HG03280 (cell line): Measurements from ENCODE around the gene KCNAB2.

Experiments used
- ATAC-seq: cut with Tn5 transposase; IDR thresholded peaks from one replicate; pipeline ENCODE4 v1.9.1; 2021; ENCODE audit warnings: mild to moderate bottlenecking, moderate library complexity; ENCODE audit not compliant: unreplicated experiment

The KCNAB2 gene

DNA sequence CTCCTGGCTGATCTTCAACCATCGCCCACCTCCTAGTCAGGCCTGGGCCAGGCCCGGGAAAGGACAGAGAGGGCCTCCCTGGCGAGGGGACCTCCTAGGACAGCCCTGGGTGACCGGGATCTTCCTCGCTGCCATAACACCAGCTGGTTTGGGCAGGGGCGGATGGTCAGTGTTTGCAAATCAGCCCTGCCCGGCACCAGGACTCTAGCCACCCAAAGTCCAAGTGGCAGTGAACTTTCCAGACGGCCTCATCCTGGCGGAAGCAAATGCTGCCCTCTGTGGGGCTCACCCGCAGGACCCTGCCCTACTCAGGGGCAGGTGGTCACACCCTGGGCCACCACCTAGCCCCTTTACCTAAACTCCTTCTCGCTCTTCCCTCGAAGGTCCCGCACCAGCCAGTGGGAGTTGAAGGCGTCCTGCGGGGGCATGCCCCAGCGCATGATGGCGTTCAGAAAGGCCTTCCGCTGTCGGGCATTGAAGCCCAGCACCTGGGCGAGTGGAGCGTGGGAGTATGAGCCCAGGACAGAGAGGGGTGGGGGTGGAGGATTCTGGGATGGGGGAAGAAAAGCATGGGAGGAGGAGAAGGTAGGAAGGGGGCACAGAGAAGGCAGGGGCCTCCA is 79.2 kb downstream of the KCNAB2 start:
- ATAC-seq, result no peak

DNA sequence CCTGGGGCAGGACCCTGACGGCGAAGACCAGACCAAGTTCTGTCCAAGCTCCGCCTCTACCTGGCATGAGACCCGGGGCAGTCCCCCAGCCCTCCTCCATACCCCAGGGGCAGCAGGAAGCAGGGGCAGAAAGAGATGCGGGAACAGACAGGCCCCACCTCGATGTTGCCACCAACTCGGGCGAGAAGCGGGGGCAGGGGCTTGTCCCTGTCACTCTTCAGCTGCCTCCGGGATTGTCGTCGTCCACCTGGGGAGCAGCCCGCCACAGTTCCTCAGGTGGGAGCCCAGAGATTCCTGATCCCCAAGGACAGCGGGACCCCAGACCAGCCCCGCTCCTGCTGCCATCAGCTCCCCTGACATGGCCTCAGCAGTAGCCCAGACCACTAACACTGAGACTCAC is 79.7 kb downstream of the KCNAB2 start:
- ATAC-seq, result no peak

DNA sequence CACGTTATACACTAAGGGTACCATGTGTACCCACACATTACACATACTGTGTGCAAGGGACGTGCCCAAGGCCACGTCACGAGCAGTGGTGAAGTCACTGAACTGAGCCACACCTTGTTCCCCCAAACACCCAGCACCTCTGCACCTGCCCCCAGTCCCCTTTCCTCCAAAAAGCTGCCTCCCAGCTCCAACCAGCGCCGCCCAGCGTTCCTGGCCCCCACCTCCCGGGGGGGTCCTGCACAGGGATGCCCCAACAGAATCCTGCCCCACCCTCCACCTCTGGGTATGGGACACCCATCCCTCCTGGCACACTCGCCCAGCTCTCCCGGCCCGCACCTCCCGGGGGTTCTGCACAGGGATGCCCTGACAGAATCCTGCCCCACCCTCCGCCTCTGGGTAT is 80.3 kb downstream of the KCNAB2 start:
- ATAC-seq, result no peak

DNA sequence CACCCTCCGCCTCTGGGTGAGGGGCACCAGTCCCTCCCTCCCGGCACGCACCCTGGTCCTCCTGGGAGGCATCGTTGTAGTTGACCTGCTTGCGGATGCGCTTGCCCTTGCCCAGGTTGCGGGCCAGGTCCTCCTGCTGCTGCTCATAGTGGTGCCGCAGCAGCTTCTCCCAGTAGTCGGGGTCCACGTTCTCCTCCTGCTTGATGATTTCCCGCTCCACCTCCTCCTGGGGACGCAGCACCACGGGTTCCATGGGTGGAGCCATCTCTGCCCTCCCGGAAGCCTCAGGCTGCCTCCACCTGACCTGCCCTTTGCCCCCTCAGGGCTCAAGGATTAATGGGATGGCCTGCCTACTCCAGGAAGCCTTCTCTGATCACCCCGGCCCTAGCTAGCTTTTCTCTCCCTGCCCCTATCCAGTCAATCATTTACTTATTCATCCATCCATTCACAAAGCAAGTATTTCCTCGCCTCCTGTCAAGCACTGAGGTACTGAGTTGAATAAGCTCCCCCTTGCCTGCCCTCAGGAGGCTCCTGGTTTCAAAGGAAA is 80.9 kb downstream of the KCNAB2 start:
- ATAC-seq, result no peak

DNA sequence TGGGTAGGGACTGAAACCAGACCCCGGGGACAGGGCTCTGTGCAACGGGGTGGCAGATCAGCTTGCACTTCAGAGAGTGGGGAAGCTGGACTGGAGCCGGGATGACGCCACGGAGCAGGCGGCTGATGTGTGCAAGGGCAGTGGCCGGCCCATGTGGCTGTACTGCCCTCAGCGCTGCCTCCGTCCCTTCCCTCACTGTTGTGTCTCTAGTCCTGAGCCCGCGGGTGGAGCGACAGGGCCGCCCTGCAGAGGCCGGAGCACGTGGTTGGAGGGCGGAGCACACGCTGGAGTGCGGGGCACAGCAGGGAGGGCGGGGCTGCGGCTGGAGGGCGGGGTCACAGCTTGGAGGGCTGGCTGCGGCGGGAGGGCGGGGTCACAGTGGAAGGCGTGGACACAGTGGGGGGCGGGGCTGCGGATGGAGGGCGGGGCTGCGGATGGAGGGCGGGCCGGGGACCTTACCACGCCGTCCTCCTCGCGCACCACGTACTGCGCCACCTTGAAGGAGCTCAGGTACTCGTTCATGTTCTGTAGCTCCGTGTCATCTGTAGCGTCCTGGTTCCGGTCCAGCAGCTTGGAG is 82.0 kb downstream of the KCNAB2 start:
- no peak for ATAC-seq

DNA sequence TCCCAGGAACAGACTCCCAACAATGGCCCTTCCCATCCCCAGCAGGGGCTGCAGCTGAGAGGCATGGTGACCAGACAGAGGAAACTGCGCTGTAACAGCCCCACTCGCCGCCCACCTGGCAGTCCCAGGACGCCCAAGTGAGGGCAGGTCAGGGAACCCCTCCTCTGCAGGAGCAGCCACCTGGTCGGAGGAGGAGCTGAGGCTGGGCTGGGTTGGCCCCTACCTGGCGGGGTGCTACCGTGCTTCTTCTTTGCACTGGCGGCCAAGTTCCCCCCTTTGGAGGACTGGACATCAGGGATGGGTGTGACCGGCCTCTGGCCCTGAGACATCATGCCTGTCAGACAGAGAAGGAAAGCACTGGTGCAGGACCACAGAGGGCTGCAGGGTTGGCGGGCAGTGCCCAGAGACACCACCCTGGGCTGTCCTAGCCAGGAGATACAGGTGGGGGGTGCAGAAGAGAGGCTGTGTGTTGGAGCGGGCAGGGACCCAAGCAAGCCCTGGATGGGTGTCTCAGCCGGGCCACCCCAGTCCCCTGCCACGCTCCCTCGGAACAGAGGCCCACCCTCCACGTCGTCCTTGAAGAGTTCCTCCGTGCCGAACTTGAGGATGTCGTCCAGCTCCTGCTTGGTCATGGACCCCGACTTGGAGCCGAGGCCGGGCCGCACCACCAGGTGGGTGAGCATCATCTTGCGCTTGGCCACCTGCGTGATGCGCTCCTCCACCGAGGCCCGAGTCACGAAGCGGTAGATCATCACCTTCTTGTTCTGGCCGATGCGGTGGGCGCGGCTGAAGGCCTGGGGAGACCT is 82.8 kb downstream of the KCNAB2 start:
- no peak for ATAC-seq

DNA sequence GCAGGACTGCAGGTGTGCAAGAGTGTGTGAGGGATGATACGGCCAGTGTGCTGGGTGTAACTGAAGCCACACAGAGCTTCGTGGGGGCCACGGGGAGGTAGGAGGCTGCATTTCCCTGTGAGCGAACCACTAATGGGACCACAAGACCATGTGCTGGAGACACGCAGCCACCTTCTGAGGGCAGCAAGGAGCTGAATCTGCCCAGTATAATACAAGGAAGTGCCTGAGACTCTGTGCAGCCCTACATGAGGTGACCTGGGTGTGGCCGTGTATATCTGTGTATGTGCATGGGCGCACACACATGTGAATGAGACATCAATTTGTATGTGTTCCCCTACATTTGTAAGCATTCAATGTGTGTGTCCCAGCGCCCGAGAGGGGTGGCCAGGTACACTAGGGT is 83.6 kb downstream of the KCNAB2 start:
- no peak for ATAC-seq

DNA sequence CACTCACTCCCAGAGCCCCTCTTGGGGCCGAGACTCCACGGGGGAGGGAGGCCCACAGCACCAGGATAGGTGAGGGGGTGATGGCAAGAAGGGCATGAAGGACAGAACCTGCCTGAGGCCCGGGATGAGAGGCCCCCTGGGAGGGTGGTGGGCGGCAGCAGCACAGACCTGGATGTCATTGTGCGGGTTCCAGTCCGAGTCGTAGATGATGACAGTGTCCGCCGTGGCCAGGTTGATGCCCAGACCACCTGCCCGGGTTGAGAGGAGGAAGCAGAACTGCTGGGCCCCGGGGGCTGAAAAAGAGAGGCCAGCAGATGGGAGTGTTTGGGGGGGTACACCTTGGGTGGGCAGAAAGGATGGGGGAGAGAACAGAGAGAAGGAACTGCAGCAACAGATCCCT is 84.3 kb downstream of the KCNAB2 start:
- no peak for ATAC-seq

DNA sequence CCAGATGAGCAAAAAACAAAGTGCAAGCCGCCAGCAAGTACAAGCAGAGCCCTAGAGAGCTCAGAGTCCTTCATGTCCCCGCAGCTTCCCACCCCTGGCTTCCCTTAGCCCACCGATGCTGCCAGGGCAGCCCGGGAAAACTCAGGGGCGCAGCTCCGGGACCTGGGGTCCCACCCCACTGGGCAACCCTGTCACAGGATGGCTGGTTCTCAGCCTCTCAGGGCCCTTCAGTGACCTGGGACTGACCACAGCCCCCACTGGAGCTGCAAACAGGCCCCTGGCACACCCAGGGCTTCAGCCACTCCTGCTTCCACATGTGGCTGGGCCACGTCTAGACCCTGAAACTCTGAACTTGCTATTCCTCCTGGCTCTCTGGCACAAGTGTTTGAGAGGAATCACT is 84.9 kb downstream of the KCNAB2 start:
- ATAC-seq, result no peak

DNA sequence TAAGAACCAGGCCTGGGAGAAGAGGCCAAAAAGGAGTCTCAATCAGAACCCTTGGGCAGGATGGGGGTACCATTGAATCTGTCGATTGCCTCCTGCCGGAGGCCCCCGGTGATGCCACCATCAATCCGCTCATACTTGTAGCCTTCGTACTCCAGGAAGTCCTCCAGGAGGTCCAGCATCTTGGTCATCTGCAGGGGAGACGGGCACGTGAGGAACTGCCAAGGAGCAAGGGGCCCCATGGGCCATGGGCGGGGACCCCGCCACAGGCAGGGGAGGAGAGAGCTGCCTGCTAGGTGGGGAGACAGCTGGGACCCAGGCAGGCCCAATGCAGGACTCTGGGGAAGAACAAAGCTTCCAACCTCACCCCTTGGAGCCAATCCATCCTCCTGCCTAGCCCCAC is 85.9 kb downstream of the KCNAB2 start:
- ATAC-seq, result no peak

DNA sequence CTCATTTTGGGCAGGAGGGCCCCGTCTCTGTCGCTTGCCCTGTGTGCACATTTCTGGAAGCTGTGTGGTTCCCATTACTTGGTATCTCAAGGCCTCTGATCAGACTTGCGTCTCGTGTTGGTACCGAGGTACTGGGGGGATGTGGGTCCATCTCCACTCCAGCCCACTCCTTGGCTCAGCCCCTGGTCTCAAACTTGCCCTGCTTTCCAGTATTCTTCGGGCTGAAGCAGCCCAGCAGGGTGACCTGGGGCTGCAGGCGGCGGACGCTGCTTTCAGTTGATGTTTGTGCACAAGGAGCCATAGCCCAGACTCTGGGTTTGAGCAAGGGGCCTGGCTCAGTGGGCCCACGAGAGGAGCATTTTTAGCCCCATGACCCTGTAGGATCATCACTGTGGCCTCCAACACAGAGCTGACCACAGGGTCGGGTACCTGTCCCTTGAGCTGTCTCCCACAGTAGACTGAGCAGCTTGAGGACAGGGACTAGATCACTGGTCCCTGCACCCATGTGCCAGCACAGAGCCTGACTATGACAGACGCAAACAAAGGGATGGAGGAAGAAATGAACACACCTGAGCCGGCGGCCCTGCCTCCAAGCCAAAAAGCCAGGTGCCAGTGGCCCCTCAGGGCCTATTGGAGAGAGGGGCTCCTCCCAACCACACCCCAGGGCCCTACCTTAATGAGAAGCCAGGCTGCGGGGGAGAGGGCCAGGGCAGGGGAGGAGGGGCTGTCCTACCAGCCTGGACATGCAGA is 87.6 kb downstream of the KCNAB2 start:
- ATAC-seq, result no peak

DNA sequence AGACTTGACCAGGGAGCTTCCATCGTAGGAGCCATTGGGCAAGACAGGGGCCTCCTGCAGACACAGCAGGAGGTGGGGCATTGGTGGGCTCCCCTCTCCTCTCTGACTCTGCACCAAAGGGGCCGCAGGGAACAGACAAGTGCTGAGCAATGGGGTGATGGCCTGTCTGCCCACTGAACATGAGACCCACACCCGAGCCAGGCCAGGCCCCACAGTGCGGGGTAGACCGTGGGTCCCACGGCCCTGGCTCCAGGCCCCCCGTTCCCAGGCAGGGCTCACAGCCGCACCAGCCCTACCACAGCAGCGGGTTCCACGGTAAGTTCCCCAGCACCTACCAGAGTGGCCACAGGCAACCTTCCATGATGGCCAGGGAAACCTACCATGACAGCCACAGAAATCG is 88.5 kb downstream of the KCNAB2 start:
- no peak for ATAC-seq

DNA sequence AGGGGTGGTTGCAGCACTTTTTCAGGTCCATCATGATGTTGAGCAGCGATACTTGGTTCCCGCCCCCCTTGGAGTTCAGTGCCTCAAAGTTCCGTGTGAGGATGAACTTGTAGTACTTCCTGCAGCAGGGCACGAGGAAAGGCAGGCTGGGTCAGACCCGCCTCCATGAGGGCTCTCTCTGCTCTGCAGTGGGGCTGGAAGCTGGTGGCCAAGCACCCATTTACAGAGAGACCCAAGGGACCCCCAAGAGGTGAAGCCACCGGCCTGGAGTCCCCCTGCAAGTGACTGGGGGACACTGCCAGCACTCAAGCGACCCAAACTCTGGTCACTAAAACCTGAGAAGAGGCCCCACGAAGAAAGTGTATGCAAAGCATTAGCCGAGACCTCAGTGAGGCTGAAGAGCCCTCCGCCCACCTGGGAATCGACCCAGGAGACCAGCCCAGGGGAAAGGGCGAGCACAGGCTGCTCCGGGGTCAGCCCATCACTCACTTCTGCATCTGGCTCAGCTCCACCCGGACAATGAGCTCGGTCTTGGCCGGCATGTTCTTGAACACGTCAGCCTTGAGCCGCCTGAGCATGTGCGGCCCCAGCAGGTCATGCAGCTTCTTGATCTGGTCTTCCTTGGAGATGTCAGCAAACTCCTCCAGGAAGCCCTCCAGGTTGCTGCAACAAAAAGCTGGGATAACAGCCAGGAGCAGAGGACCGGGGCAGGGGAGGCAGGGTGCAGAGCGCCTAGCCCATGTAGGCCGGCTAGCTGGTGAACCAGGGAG is 89.2 kb downstream of the KCNAB2 start:
- no peak for ATAC-seq

DNA sequence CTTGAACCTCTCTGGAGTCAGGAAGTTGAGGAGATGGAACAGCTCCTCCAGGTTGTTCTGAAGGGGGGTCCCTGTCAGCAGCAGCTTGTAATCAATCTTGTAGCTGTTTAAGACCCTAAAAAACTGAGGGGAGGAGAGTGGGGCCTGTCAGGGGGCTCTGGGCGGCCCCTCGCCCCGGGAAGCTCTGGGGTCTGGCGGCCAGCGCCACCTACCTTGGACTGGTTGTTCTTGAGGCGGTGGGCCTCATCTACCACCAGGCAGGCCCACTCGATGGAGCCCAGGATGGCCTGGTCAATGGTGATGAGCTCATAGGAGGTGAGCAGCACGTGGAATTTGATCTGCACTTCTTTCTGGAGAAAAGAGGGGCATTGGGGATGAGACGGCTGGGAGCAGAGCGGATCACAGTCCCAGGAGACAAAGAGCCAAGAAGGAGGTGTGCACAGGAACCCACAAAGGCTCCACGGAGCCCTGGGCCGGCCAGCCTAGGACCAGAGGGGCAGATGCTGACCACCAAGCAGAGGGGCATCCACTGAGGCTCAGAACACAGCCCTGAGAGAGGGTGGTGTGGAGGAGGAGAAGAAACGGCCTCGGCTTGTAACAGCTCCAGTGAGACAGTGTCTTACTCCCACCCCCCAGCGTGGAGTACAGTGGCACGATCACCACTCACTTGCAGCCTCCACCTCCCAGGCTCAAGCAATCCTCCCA is 91.0 kb downstream of the KCNAB2 start:
- no peak for ATAC-seq

DNA sequence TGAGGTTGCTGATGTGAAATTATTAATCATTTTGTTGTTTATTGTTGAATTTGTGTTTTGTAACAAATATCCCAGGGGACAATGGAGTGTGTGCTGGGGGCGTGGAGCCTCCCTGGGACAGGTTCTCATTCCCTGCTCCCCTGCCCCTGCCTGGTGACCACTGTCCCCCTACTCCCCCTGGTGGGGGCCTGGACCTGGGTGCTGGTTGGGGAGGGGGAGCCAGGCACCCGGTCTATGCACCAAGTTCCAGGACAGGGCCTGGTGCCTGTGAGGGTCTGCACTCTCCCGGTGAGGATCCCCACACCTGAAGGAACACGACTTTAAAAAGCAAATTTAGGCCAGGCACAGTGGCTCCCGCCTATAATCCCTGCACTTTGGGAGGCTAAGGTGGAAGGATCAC is 92.1 kb downstream of the KCNAB2 start:
- ATAC-seq, result no peak

DNA sequence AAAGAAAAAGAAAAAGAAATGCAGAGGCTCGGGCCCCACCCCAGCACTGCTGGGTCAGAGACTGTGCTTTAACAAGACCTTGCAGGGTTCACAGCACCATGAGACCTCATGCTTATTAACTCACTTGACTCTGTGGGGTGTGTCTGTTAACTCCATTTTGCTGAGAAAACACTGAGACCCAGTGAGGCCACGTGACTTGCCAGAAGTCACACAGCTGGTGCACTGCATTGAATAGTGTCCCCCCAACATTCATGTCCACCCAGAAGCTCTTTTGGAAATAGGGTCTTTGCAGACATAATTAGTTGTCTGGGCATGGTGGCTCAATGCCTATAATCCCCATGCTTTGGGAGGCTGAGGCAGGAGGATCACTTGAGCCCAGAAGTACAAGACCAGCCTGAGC is 94.7 kb downstream of the KCNAB2 start:
- ATAC-seq, result no peak

DNA sequence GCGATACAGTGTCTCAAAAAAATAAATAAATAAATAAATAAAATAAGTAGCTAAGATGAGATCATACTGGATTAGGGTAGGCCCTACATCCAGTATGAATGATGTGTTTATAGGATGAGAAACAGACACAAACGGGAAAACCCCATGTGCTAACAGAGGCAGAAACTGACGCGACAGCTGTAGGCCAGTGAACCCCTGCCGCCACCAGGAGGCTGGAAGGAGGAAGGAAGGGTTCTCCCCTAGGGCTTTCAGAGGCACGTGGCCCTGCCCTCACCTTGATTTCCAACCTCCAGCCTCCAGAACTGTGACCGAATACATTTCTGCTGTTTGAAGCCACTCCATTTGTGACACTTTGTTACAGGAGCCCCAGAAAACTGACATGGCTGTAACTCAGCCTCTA is 95.9 kb downstream of the KCNAB2 start:
- no peak for ATAC-seq

DNA sequence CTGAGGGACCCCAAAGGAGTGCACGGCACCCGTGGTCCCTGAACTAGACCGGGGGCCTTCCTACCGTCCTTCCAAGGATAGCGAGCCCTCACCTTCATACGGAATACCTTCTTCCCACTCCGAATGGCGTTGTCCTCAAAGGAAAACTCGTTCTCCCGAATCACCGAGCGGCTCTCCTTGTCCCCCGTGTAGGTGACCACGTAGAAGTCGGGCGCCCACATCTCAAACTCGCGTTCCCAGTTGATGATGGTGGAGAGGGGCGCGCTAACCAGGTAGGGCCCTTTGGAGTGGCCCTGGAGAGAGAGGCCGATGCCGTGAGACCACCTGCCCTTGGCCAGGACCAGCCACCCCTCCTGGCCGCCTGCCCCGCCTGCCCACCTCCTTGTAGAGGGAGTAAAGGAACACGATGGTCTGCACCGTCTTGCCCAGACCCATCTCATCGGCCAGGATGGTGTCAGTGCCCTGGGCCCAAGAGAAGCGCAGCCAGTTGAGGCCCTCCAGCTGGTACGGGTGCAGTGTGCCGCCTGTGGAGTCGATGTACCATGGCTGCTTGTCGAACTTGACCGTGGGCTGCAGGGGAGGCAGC is 96.4 kb downstream of the KCNAB2 start:
- no peak for ATAC-seq

DNA sequence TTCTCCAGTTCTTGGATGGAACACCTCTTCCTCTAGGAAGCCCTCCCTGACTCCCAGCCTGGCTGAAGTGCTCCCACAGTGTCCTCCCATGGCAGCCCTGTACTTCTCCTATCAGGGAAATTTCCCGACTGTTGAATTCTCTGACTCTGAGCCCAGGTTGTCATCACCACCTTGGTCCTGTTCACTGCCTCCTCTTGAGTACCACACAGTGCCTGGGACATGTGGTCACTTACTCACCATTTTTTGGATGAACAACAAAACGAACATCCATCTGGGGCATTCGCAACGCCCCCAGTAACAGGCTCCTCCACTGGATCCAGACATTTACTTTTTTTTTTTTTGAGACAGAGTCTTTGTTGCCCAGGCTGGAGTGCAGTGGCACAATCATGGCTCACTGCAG is 97.0 kb downstream of the KCNAB2 start:
- ATAC-seq, result no peak

DNA sequence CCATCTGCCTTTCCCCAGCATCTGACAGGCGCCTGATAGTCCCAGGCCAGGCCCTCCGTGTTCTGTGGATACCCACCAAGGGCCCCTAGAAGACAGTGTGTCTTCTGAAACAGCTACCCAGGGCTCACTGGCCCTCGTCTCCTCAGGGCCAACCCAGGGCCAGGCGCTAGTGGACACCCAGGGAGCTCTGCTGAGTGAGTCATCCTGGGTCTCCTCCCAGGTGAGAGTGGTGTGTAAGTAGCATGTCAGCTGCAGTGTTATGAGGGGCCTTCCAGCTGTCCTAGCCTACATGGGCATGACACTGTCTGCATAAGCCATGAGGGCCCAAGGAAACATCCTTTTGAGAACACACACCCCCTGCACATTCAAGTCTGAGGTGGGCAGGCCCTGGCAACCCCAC is 97.7 kb downstream of the KCNAB2 start:
- no peak for ATAC-seq
